Measurements from ENCODE around the gene UPK2.

The UPK2 gene

DNA sequence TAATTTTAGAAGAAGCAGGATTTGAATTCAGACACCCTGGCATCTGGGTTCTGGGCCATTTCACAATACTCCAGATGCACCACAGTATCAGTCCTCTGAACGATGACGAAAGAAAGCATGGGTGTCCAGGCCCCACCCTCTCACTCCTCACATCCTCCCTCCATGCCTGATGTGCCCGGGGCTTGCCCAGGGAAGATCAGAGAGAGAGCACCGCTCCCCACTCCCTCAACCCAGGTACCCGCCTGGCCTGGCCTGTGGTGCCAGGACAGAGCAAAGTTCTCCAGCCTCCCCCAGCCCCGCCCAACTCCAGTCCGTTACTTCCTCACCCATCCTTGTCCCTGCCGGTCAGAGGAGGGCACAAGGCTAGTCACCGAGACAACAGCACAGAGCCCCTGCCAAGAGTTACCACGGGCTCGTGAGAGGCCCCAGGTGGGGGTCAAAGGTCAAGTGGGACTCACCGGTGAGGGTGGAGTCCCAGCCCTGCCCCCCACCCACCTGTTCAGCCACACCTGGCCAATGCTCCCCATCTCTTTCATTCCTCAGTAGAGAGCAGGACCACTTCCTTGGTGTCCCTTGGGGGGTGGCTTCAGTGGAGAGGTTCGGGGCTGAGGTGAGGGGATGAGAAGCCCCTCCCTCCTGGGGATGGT, 38.5 kb upstream of the UPK2 start:
- DNase-seq, result peak in 1 of 51 donors; percentile 34

GRCh38 chr11:118918128-118918685, 37.9 kb upstream of the UPK2 start:
- DNase-seq, result peak in 4 of 51 donors; percentile 32 to 38 (median 36)

DNA sequence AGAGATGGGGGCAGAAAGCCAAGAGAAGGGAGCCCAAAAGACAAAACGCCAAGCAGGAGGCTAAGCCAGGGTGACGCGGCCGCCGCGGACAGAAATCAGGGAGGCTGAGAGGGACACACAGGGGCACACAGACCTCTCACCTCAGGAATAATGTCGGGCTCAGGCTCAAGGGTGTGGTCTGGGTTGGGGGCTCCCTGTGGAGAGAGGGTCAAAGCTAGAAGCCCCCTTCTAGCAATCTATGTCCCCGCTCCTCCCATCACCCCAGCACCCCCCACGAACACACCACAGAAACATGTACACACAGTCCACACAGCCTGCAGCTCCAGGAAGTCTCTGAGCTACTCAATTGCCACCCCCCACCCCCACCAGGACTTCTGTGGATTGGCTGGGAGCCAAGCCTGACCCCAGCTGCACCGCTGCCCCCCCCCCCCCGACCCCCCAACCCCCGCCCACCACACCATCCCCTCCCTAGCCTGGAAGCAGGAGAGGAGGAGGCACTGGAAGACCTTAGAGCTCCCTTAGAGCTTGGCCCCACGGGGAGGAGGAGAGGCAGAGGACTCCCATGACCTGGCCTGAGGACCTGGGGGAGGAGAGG, 37.3 kb upstream of the UPK2 start:
- no peak for DNase-seq

DNA sequence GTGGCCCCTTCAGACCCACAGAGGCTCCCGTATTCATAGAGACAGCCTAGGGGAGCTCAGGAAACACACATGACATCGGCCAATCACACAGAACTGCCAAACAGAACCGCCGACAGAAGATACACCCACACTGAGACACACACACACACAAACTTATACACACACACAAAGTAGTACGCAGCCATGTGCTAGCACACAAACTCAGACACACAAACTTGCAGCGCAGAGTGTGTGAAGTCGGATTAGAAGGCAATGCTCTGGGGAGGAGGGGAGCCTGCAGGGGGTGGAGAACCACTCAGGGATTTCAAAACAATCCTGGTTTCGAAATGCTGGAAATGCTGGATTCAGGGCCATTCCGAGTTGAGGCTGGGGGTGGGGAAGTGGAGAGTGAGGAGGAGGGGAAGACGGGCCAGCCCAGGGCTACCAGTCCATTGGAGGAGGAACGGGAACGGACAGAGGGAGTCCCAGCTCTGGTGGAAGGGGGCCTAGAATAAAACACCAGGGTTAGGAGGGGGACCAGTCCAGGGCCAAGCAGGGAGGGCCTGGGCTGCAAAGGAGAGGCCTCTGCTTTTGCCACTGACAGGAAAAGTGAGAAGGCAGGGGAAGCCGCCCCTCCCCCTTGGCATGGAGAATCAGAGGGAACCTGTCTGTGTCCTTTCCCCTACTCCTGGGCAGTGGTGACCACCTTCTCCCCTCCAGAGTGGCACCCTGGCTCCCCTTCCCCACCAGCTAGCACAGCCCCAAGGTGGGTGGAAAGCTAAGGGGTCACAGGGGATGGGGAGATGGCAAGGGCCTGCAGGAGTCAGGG, 34.8 kb upstream of the UPK2 start:
- peak in 10 of 51 donors; percentile 24 to 64 (median 42) for DNase-seq

GRCh38 chr11:118921929-118922744, 34.0 kb upstream of the UPK2 start:
- peak in 29 of 51 donors; percentile 29 to 76 (median 55) for DNase-seq

DNA sequence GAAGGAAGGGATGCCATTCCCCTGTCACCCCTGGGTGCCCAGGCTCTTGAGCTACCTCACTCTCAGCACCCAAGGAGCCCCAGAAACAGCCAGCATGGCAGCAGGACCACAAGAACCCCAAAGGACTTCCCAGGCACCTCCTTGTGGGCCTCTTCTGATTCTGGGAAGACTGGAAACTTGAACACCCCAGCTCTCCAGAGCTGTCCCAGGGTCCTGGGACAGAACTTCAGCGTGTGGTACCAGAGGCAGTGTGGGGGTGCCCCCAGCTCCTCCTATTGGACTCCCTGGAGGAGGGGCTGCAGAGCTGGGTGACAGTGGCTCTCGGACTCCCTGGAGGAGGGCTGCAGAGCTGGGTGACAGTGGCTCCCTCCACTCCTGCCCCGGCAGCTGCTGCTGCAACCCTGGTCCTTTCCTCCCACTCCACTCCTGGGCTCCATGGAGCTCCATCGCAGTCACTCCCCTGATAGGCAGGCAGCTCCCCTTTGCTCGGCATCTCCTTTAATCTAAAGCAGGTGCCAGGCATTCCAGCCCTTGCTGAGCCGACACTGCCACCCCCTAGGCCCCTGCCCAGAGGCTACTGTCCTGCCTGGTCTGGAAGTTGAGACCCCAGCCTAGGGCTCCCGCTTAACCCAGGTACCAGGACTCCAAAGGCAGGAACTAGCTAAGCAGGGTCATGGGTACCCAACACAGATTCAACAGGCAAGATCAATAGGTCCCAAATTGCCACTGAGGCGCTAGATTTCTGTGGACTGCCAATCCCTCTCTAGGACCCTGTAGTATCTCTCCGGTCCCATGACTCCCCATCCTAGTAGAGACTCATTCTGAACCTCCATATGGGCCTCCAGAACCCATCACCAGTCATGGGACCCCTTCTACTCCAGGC, 33.1 kb upstream of the UPK2 start:
- no peak for DNase-seq

GRCh38 chr11:118923721-118924587, 32.1 kb upstream of the UPK2 start:
- DNase-seq, result no peak

GRCh38 chr11:118924591-118925585, 31.2 kb upstream of the UPK2 start:
- DNase-seq, result peak in 28 of 51 donors; percentile 30 to 87 (median 50)

GRCh38 chr11:118927554-118928100, 28.5 kb upstream of the UPK2 start:
- DNase-seq, result no peak

DNA sequence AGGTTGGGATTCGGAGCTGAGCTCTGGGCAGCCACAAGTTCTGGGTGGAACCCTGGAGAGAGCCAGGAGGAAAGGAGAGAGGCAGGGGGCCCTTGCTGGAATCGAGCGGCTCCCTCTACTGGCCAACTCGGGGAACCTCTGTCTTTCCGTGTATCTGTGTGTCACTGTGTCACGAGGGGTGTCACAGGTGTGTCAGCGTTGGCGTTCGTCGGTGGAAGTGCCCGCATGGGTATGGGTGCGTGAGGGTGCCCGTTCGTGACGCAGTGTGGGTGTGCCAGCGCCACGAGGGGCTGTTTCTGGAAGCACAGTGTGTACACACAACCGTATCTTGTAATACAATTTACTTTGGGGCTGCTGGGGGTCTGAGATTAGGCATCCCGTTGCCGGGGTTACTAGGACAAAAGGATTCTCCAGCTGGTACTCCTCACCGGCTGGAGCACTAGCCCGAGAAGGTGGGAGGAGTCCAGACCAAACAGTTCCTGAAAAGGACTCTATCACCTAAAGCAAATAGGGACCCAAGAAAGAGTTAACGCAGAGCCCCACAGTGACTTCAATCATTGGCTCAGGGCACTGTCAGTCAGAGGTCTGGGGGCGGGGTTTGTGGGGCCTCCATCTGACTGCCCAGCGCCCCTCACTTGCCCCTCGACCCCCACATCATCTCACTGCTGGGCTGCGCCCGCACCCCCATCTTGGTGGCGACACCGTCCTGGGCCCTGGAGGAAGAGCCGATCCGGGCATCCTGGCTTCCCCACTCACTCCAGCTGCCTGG, 27.8 kb upstream of the UPK2 start:
- peak; percentile 64 to 97 (median 86) for DNase-seq

GRCh38 chr11:118928870-118929500, 27.1 kb upstream of the UPK2 start:
- peak in 44 of 51 donors; percentile 38 to 95 (median 78) for DNase-seq

DNA sequence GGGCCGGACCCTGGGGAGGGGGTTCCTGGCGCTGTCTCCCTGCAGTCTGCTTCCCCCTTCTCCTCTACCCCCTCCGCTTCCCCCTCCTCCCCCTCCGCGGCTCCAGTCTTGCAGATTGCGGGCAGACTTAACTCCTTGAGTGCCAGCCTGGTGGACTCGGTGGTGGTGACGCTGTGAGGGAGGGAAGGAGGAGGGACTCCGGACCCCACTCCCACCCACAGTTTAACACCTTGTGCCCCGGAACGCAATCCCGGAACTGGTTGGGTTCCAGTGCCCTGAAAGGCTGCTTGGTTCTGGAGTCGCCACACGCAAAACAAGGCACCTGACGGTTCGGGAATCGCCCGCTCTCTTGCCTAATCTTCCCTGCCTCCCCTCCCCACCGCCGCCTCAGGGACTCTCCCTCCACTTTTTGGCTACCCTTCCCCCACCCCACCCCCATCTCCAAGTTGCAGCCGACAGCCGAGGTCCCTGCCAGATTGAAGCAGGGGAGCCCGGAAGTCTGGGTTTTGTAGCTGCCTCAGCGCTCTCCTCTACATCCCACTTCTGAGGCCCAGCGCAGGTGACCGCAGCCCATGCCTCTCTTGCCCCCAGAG, 26.5 kb upstream of the UPK2 start:
- peak in 44 of 51 donors; percentile 60 to 95 (median 77) for DNase-seq

GRCh38 chr11:118930094-118930712, 25.9 kb upstream of the UPK2 start:
- DNase-seq, result peak in 37 of 51 donors; percentile 32 to 85 (median 65)

GRCh38 chr11:118931571-118931970, 24.5 kb upstream of the UPK2 start:
- DNase-seq, result no peak

GRCh38 chr11:118933486-118933885, 22.6 kb upstream of the UPK2 start:
- no peak for DNase-seq
